Choroid plexus epithelial cell (primary cell): ENCODE results near the gene CLK4.

Experiments
- DNase-seq: peaks from one replicate; pipeline ENCODE4 v3.0.0-alpha.2; 2010; ENCODE audit warnings: low read depth
- H3K4me3 ChIP-seq: 2 replicates; pipeline ENCODE4 v1.5.1; 2011; ENCODE audit warnings: low read depth, mild to moderate bottlenecking, control low read depth, low read length, moderate library complexity
- TF ChIP-seq, protein P1 (sequence below): conservative IDR thresholded peaks from 2 replicates; pipeline ENCODE4 v1.5.1; 2011; ENCODE audit warnings: low read depth, mild to moderate bottlenecking, control low read depth, inconsistent platforms, low read length, moderate library complexity

The CLK4 gene

DNA sequence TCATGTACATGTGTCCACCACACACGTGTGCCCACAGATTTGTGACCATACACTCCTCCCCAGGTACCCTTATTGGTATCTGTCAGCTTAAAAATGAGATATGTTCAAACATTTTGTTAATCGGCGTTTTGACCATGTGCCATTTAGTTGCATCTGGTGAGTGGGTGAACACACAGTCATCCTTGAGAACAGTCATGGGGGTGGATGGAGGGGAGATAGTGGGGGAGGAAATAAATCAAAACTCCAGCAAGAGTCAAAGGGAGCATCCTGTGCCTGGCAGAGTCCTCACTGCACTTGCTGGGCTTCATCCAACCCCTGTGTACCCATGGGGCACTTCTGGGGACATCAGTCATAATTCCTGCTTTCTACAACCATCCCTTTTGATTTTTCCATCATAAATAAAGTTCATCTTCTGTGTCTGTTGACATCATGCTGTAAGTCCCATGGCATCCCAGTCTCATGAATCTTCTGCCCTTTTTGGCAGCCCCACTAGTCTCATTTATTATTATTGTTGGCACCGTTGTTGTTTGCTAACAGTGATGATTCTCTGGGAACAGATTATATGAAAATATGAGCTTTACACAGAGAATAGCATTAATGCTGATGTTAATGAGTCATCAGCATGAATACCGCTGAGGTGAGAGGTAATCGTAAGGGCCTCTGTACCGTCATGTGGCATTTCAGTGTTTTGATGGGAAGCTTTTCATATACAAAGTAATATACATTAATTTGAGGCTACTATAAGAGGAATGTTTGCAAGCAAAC, 24.4 kb upstream of the CLK4 start:
- TF ChIP-seq, protein P1, sequence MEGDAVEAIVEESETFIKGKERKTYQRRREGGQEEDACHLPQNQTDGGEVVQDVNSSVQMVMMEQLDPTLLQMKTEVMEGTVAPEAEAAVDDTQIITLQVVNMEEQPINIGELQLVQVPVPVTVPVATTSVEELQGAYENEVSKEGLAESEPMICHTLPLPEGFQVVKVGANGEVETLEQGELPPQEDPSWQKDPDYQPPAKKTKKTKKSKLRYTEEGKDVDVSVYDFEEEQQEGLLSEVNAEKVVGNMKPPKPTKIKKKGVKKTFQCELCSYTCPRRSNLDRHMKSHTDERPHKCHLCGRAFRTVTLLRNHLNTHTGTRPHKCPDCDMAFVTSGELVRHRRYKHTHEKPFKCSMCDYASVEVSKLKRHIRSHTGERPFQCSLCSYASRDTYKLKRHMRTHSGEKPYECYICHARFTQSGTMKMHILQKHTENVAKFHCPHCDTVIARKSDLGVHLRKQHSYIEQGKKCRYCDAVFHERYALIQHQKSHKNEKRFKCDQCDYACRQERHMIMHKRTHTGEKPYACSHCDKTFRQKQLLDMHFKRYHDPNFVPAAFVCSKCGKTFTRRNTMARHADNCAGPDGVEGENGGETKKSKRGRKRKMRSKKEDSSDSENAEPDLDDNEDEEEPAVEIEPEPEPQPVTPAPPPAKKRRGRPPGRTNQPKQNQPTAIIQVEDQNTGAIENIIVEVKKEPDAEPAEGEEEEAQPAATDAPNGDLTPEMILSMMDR = no peak
- H3K4me3 ChIP-seq = no peak overlapping the region
- DNase-seq = peak; percentile 97

DNA sequence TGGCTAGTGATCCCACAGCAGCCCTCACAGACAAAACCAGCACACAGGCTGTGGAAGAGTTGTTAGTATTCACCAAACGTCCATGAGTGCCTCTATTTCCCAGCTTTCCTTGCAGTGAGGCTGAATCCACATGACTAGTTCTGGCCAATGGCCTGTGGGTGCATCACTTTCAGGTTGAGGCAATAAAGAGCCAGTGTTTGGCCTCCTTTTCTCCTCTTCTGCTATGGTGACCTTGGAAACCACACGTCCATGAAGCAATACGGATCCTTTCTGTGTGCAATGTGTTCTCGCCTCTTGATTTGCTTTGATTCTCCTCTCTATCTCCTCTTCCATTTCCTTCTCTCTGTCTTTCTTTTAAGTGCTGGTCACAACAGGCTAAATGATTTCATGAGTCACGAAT, 23.4 kb upstream of the CLK4 start:
- DNase-seq = peak; percentile 54
- no peak overlapping the region for H3K4me3 ChIP-seq

DNA sequence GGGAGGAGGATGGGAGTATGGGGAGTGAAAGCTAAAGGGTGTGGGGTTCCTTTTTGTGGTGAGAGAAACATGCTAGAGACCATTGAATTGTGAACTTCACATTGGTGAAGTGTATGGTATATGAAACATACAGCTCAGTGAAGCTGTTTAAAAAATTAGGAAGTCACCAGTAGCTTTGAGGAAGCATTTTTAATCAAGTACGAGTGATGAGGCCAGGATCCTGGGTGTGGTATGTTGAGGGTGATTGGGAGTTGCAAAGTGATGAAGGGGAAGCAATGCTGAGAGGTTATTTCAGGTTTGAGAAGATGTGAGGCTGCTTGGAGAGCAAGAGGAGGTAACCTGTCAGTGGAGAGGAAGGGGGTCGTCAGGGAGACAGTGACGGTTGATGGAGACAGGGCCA, 22.7 kb upstream of the CLK4 start:
- DNase-seq = no peak
- TF ChIP-seq, protein P1 = no peak
- H3K4me3 ChIP-seq = no peak overlapping the region

More for the DNA sequence above, 23.4 kb upstream of the CLK4 start:
- TF ChIP-seq, protein P1 = no peak

DNA sequence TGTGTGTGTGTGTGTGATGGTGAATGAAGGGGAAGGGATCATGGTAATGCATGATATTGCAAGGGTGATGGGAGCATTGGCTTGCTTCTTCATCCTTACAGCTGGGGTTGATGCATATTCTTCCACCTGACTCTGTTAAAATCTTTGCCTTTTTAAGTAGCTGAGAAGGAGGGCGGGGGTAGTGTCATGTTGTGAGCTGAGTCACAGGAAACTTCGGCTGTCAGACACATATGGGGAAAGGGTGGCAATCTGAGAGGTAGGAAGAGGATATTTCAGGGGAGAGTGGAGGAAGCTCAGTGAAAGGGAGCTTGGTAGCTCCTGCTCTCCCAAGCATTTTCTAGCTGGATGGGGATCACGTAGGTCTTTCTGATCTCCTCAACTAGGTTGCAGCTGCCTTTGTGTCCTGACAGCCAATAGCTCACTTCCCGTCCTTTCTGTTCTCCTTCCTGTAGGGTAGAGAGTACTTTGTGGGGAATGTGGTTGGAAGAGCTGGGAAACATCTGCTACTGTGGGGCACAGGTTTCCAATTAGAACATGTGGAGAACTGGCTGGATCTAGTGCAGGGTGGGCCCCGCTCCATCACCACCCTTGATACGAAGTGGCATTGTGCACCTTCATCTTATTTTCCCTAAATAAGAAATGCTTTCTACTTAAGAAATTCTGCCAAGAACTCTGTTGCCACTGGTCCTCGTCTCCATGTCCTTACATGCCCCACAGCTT, 18.1 kb upstream of the CLK4 start:
- peak; percentile 75 for DNase-seq
- no peak overlapping the region for H3K4me3 ChIP-seq
- TF ChIP-seq, protein P1 = no peak

DNA sequence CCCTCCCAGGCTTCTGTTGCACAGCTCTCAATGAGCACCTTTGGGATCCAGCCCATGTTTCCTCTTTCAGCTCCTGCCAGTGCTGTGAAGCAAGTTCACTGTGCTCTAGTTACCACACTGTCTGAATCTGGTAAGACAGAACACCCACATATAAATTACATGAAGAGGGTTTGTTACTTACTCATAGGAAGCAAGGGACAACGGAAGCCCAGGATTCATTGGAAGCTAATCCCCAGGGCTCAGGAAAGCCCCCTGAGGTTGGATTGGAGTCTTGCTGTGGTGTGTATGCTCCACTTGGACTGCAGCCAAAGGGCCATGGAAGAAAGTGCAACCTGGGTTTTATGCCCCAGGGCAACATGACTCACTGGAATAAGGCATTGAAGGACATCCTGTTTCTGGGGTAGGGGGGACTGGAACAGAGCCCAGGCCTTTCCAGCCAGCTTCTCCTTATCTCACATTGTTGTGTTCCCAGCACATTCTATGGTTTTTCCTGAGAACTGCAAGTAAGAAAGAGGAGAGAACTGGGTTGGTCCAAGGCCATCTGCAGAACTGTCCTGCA, 15.6 kb upstream of the CLK4 start:
- DNase-seq = peak; percentile 93
- no peak overlapping the region for H3K4me3 ChIP-seq
- TF ChIP-seq, protein P1 = no peak

DNA sequence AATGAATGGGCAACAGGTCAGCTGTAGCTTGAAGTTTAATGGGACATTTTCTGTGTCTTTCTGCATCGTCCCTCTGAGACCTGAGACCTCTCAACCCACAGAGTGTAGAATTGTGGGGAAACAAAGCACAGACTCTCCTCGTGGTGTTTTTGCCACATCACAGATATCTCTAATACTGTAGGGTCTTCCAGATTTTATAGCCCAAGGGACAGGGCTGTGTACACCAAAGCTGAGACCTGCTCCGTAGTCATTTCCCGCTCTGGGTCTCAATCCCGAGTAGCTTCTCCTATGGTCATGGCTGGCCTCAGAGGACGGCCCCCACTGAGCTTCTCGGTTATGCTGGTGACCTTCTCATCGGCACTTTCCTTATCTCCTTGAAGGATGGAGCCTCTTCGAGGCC, 14.9 kb upstream of the CLK4 start:
- H3K4me3 ChIP-seq = no peak overlapping the region
- DNase-seq = no peak
- TF ChIP-seq, protein P1 = no peak
